Measurements from ENCODE around the gene HLX.

Gene HLX

DNA sequence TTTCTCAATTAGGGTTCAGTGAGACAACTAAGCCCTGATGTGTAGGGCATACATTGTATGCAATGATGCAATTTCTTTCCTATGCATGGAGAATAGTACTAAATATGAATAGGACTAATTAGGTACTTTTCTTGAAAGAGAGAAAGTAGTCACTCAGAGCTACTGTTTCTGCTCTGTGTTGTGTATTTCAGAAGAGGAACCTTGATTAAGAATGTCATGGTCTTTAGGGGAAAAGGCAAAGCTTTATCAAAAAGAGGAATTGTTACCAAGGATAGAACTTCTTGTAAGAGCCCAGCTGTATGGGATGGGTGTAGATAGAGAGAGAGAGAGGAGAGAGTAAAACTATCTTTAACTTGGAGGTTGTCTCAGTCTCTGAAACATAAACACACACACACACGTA is 49.1 kb downstream of the HLX start:
- no peak for DNase-seq

DNA sequence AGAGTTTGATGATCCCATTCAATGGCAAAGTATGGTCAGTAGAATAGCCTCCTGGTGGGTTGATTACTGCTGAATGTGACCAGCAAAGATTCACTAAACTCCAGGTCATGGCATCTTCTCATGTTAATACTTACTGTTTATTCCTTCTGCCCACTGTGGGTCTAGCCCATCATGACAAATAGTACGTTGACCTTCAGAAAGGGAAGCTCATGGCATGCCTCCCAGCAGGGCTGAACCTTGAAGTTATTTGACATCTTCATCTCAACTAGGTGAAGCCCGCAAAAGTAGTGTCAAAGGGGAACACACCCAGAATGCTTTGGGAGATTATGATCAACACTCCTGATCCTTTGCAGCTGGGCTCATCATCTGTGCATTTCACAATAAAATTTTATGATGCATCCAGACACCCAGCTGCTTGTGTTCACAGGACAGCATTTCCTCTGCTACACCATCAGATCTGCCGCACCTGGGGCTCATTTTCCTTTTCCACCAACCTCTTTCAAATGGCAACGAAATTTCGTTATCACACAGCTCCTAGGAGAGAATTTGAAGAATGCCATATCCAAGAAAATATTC is 49.6 kb downstream of the HLX start:
- no peak for DNase-seq

DNA sequence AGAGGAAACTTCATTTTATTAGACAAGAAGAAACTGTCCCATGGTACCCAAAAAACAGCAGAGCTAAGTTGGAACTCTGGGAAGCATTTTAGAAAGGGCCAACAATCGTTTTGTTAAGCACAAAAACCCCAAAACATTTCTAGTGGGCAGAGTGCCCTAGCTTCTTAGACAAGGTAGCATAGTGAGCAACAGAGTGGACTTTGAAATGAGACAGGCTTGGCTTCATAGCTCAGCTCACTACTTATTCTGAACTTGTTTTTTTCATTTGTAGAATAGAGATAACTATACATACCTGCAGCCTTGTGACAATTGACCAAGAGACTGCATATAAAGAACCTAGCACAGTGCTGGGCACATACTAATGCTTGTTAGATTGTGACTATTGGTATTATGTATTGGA is 50.1 kb downstream of the HLX start:
- DNase-seq: no peak

Data from fibroblast of skin of right quadriceps (primary cell).